Activated CD4-positive, alpha-beta memory T cell treated with anti-CD3 and anti-CD28 coated beads for 36 hours (primary cell): ENCODE results near the gene EXOSC10. TPM values are rescaled to one million over a fixed set of nuclear protein-coding genes. Genes with fewer than 3 reads are reported as not detected.
"Not testable (repeated sequence)": the region's sequence is repeated elsewhere in the genome, so short reads cannot be mapped to it uniquely, and the experiment has no call there.

ENCODE experiments used
- CTCF ChIA-PET: fragments of 350-600 bp; sonication (Branson Sonifier 250); formaldehyde crosslinking; loops from one replicate; lab custom pipeline; 2021; ENCODE audit warnings: antibody characterized with exemption, inconsistent platforms; lab: Charles Lee
- POLR2A ChIA-PET: fragments of 350-600 bp; sonication (Branson Sonifier 250); formaldehyde crosslinking; loops from one replicate; lab custom pipeline; 2021; ENCODE audit warnings: antibody characterized with exemption; lab: Charles Lee
- DNase-seq: peaks from one replicate; pipeline ENCODE4 v3.0.0-alpha.2; 2020
- H3K27ac Mint-ChIP-seq: one replicate; pipeline ENCODE4 v1.8.0; 2021; ENCODE audit warnings: mixed read lengths
- H3K27me3 Mint-ChIP-seq: one replicate; pipeline ENCODE4 v1.8.0; 2021; ENCODE audit warnings: mixed read lengths
- H3K36me3 Mint-ChIP-seq: one replicate; pipeline ENCODE4 v1.8.0; 2021; ENCODE audit warnings: mixed read lengths
- H3K4me1 Mint-ChIP-seq: one replicate; pipeline ENCODE4 v1.8.0; 2021; ENCODE audit warnings: low read depth, mixed read lengths
- H3K4me3 Mint-ChIP-seq: one replicate; pipeline ENCODE4 v1.8.0; 2021; ENCODE audit warnings: mild to moderate bottlenecking, mixed read lengths
- H3K9me3 Mint-ChIP-seq: one replicate; pipeline ENCODE4 v1.8.0; 2021; ENCODE audit warnings: mixed read lengths
- intact Hi-C: fragments of 100-400 bp; cut with micrococcal nuclease; formaldehyde crosslinking; loops from one replicate; pipeline ENCODE4 v1.15.1; 2023
- total RNA-seq, 2 experiments: library from RNA; stranded (reverse); gene quantifications; one replicate each; pipeline ENCODE4 v1.2.3, GENCODE V29; 2021

Gene EXOSC10
- total RNA-seq, 2 experiments from 2014 or later, result 62.1 to 70.0 TPM

- peak overlapping the region; percentile 88 for H3K4me3 Mint-ChIP-seq
- POLR2A ChIA-PET, result interaction anchor here (0.8 kb wide), 1 partner anchor 21 kb away, joined by 3 read pairs; no protein-coding TSS in a partner anchor
- CTCF ChIA-PET, result interaction anchor here (1.1 to 3.7 kb wide), 2 partner anchors 21 to 587 kb away, joined by 3 to 33 read pairs; no protein-coding TSS in a partner anchor
- no peaks in the 10 kb centered on the region for H3K9me3 Mint-ChIP-seq
- H3K36me3 Mint-ChIP-seq, result peaks cover 33% of the 10 kb centered on the region
- intact Hi-C loops, result no loop called here
- peak overlapping the region; percentile 79 for H3K27ac Mint-ChIP-seq
- H3K4me1 Mint-ChIP-seq, result peaks cover 44% of the 10 kb centered on the region
- no peaks in the 10 kb centered on the region for H3K27me3 Mint-ChIP-seq
- DNase-seq, result no peak
These were observed 41.0 kb downstream of the EXOSC10 start for GRCh38 chr1:11058595-11059154.

- ChIA-PET POLR2A (interaction anchor here (0.8 kb wide), 1 partner anchor 20 kb away, joined by 3 read pairs; no protein-coding TSS in a partner anchor), CTCF (interaction anchor here (1.1 to 3.7 kb wide), 2 partner anchors 20 to 588 kb away, joined by 3 to 33 read pairs; no protein-coding TSS in a partner anchor)
- H3K27ac Mint-ChIP-seq, result no peak overlapping the region
- intact Hi-C loops, result no loop called here
- H3K9me3 Mint-ChIP-seq, result no peaks in the 10 kb centered on the region
- peaks cover 38% of the 10 kb centered on the region for H3K4me1 Mint-ChIP-seq
- DNase-seq, result no peak
- H3K27me3 Mint-ChIP-seq, result no peaks in the 10 kb centered on the region
- peaks cover 33% of the 10 kb centered on the region for H3K36me3 Mint-ChIP-seq
- H3K4me3 Mint-ChIP-seq, result peak overlapping the region; percentile 88
These were observed 41.6 kb downstream of the EXOSC10 start for GRCh38 chr1:11058026-11058425.

- no peak overlapping the region for H3K27ac Mint-ChIP-seq
These were observed 42.2 kb downstream of the EXOSC10 start for GRCh38 chr1:11057477-11057876.

GRCh38 chr1:11056504-11056903, 43.2 kb downstream of the EXOSC10 start:
- Mint-ChIP-seq H3K4me1 (peaks cover 30% of the 10 kb centered on the region), H3K9me3 (no peaks in the 10 kb centered on the region), H3K36me3 (peaks cover 30% of the 10 kb centered on the region), H3K27ac (no peak overlapping the region), H3K27me3 (no peaks in the 10 kb centered on the region), H3K4me3 (no peak overlapping the region)
- CTCF ChIA-PET, result interaction anchor here (3.7 kb wide), 1 partner anchor 19 kb away, joined by 33 read pairs; no protein-coding TSS in a partner anchor
- POLR2A ChIA-PET, result no interaction called here
- intact Hi-C loops, result no loop called here
- no peak for DNase-seq

More at GRCh38 chr1:11057477-11057876, 42.2 kb downstream of the EXOSC10 start:
- ChIA-PET CTCF (interaction anchor here (0.7 to 3.7 kb wide), 2 partner anchors 20 to 1600 kb away, joined by 3 to 33 read pairs; no protein-coding TSS in a partner anchor), POLR2A (no interaction called here)
- peaks cover 32% of the 10 kb centered on the region for H3K4me1 Mint-ChIP-seq
- H3K27me3 Mint-ChIP-seq, result no peaks in the 10 kb centered on the region
- peak overlapping the region; percentile 33 for H3K4me3 Mint-ChIP-seq
- peaks cover 32% of the 10 kb centered on the region for H3K36me3 Mint-ChIP-seq
- DNase-seq, result no peak
- intact Hi-C loops, result no loop called here
- H3K9me3 Mint-ChIP-seq, result no peaks in the 10 kb centered on the region

- Mint-ChIP-seq H3K27ac (no peak overlapping the region), H3K4me3 (no peak overlapping the region), H3K9me3 (no peaks in the 10 kb centered on the region), H3K4me1 (peaks cover 24% of the 10 kb centered on the region), H3K36me3 (peaks cover 28% of the 10 kb centered on the region), H3K27me3 (no peaks in the 10 kb centered on the region)
- DNase-seq, result no peak
- intact Hi-C loops, result no loop called here
- CTCF ChIA-PET, result interaction anchor here (0.6 to 3.7 kb wide), 2 partner anchors 18 to 103 kb away, joined by 3 to 33 read pairs; no protein-coding TSS in a partner anchor
- POLR2A ChIA-PET, result no interaction called here
These were observed 44.0 kb downstream of the EXOSC10 start for GRCh38 chr1:11055676-11056075.

GRCh38 chr1:11054666-11055065, 45.0 kb downstream of the EXOSC10 start:
- Mint-ChIP-seq H3K27ac (no peak overlapping the region), H3K27me3 (no peaks in the 10 kb centered on the region), H3K36me3 (peaks cover 28% of the 10 kb centered on the region), H3K9me3 (no peaks in the 10 kb centered on the region), H3K4me1 (peaks cover 22% of the 10 kb centered on the region), H3K4me3 (no peak overlapping the region)
- CTCF ChIA-PET, result interaction anchor here (0.9 kb wide), 1 partner anchor 17 kb away, joined by 3 read pairs; no protein-coding TSS in a partner anchor
- intact Hi-C loops, result no loop called here
- POLR2A ChIA-PET, result no interaction called here
- no peak for DNase-seq

GRCh38 chr1:11054181-11054580, 45.5 kb downstream of the EXOSC10 start:
- Mint-ChIP-seq H3K9me3 (no peaks in the 10 kb centered on the region), H3K27me3 (no peaks in the 10 kb centered on the region), H3K4me3 (no peak overlapping the region), H3K27ac (no peak overlapping the region), H3K36me3 (peaks cover 28% of the 10 kb centered on the region), H3K4me1 (peaks cover 22% of the 10 kb centered on the region)
- ChIA-PET CTCF (interaction anchor here (5.7 kb wide), 1 partner anchor 17 kb away, joined by 37 read pairs; no protein-coding TSS in a partner anchor), POLR2A (no interaction called here)
- no peak for DNase-seq
- intact Hi-C loops, result no loop called here

GRCh38 chr1:11053758-11054137, 45.9 kb downstream of the EXOSC10 start:
- Mint-ChIP-seq H3K36me3 (peaks cover 23% of the 10 kb centered on the region), H3K4me1 (peaks cover 19% of the 10 kb centered on the region), H3K9me3 (no peaks in the 10 kb centered on the region), H3K27me3 (no peaks in the 10 kb centered on the region), H3K4me3 (no peak overlapping the region), H3K27ac (no peak overlapping the region)
- ChIA-PET CTCF (interaction anchor here (5.7 kb wide), 1 partner anchor 16 kb away, joined by 37 read pairs; no protein-coding TSS in a partner anchor), POLR2A (no interaction called here)
- intact Hi-C loops, result no loop called here
- DNase-seq, result peak; percentile 27

- Mint-ChIP-seq H3K4me1 (peaks cover 13% of the 10 kb centered on the region), H3K27ac (no peak overlapping the region), H3K27me3 (no peaks in the 10 kb centered on the region), H3K4me3 (no peak overlapping the region), H3K9me3 (no peaks in the 10 kb centered on the region), H3K36me3 (peaks cover 20% of the 10 kb centered on the region)
- DNase-seq, result peak; percentile 15
- ChIA-PET CTCF (interaction anchor here (5.7 kb wide), 1 partner anchor 15 kb away, joined by 37 read pairs; no protein-coding TSS in a partner anchor), POLR2A (interaction anchor here (0.6 kb wide), 1 partner anchor 753 kb away, joined by 3 read pairs; the partner anchor contains the start of genes CLCN6 and MTHFR)
- intact Hi-C loops, result no loop called here
These were observed 46.6 kb downstream of the EXOSC10 start for GRCh38 chr1:11052839-11053757.

- intact Hi-C loops, result no loop called here
- peaks cover 12% of the 10 kb centered on the region for H3K36me3 Mint-ChIP-seq
- CTCF ChIA-PET, result interaction anchor here (0.6 to 5.7 kb wide), 3 partner anchors 14 to 599 kb away, joined by 3 to 37 read pairs (median 3); partner anchors contain the start of gene EXOSC10
- no peaks in the 10 kb centered on the region for H3K9me3 Mint-ChIP-seq
- H3K4me3 Mint-ChIP-seq, result no peak overlapping the region
- H3K4me1 Mint-ChIP-seq, result peaks cover 6% of the 10 kb centered on the region
- H3K27me3 Mint-ChIP-seq, result no peaks in the 10 kb centered on the region
- POLR2A ChIA-PET, result interaction anchor here (1.3 kb wide), 1 partner anchor 9 kb away, joined by 3 read pairs; no protein-coding TSS in a partner anchor
- H3K27ac Mint-ChIP-seq, result peak overlapping the region; percentile 34
- DNase-seq, result no peak
These were observed 47.7 kb downstream of the EXOSC10 start for GRCh38 chr1:11051781-11052511.

- H3K27ac Mint-ChIP-seq, H3K4me1 Mint-ChIP-seq, H3K36me3 Mint-ChIP-seq, DNase-seq, H3K4me3 Mint-ChIP-seq, H3K9me3 Mint-ChIP-seq, intact Hi-C loops, H3K27me3 Mint-ChIP-seq: not testable (repeated sequence)
- POLR2A ChIA-PET, result interaction anchor here (0.9 to 1.3 kb wide), 2 partner anchors 9 to 10 kb away, joined by 3 read pairs; partner anchors contain the start of gene SRM
- CTCF ChIA-PET, result interaction anchor here (0.8 to 5.7 kb wide), 2 partner anchors 13 to 599 kb away, joined by 3 to 37 read pairs; no protein-coding TSS in a partner anchor
These were observed 48.5 kb downstream of the EXOSC10 start for GRCh38 chr1:11051121-11051520.
